Uterus (tissue), 4 donors: Measurements from ENCODE around the gene ICAM3. TPM values are rescaled to one million over a fixed set of nuclear protein-coding genes. Genes with fewer than 3 reads are reported as not detected.

Source experiments
- DNase-seq, 2 donors: peaks; one replicate each; pipeline ENCODE4 v3.0.0-alpha.2; 2019 to 2020
- H3K27ac ChIP-seq, 2 donors: fragments of 200-600 bp; sonication (generic); 1 replicate in 1 of 2; 2 replicates in 1 of 2; pipeline ENCODE4 v1.5.1; 2016 to 2018
- H3K27me3 ChIP-seq, 2 donors: fragments of 200-600 bp; sonication (generic); one replicate each; pipeline ENCODE4 v1.5.1; 2018 to 2019; ENCODE audit warnings: control low read depth in 1 of 2
- H3K36me3 ChIP-seq, 2 donors: fragments of 200-600 bp; sonication (generic); one replicate each; pipeline ENCODE4 v1.5.1; 2019; ENCODE audit warnings: control low read depth in 1 of 2
- H3K4me1 ChIP-seq, 2 donors: fragments of 200-600 bp; sonication (generic); one replicate each; pipeline ENCODE4 v1.5.1; 2018 to 2019; ENCODE audit warnings: control low read depth in 1 of 2
- H3K4me3 ChIP-seq, 2 donors: fragments of 200-600 bp; sonication (generic); 1 replicate in 1 of 2; 2 replicates in 1 of 2; pipeline ENCODE4 v1.5.1; 2018 to 2019; ENCODE audit warnings: mild to moderate bottlenecking in 1 of 2
- H3K9me3 ChIP-seq, 2 donors: fragments of 200-600 bp; sonication (generic); one replicate each; pipeline ENCODE4 v1.5.1; 2019; ENCODE audit warnings: control low read depth in 1 of 2
- POLR2A ChIP-seq, 2 donors: fragments of 450-650 bp; IDR thresholded peaks; one replicate each; pipeline ENCODE4 v1.6.1; 2016; ENCODE audit warnings: antibody characterized with exemption in 2 of 2, mild to moderate bottlenecking in 1 of 2, moderate library complexity in 1 of 2
- intact Hi-C: fragments of 100-400 bp; cut with DNase I; formaldehyde crosslinking; loops from one replicate; pipeline ENCODE4 v1.15.1; 2023; ENCODE audit warnings: low total_unique reads
- total RNA-seq, 4 donors: library from RNA; depleted of rRNA in 3 of 4; stranded (reverse); fragments of >200 nt in 3 of 4; gene quantifications; one replicate each; pipeline versions ENCODE4 v1.1.0 to v1.2.4, GENCODE V29; 2014 to 2023
- TF ChIP-seq, protein P1 (sequence below), 4 experiments: fragments of 200-600 bp in 2 of 4; fragments of 450-650 bp in 2 of 4; sonication (generic) in 2 of 4; IDR thresholded peaks; one replicate each; pipeline ENCODE4 v1.5.1; 2016 to 2019; ENCODE audit warnings: antibody characterized with exemption in 4 of 4, mild to moderate bottlenecking in 2 of 4, moderate library complexity in 1 of 4
- donor health status: DM: yes; HTN: yes; CAD: no.

Gene ICAM3
- total RNA-seq, 4 donors from 2014 or later, result 3.0 to 65.3 (median 6.2) TPM

DNA sequence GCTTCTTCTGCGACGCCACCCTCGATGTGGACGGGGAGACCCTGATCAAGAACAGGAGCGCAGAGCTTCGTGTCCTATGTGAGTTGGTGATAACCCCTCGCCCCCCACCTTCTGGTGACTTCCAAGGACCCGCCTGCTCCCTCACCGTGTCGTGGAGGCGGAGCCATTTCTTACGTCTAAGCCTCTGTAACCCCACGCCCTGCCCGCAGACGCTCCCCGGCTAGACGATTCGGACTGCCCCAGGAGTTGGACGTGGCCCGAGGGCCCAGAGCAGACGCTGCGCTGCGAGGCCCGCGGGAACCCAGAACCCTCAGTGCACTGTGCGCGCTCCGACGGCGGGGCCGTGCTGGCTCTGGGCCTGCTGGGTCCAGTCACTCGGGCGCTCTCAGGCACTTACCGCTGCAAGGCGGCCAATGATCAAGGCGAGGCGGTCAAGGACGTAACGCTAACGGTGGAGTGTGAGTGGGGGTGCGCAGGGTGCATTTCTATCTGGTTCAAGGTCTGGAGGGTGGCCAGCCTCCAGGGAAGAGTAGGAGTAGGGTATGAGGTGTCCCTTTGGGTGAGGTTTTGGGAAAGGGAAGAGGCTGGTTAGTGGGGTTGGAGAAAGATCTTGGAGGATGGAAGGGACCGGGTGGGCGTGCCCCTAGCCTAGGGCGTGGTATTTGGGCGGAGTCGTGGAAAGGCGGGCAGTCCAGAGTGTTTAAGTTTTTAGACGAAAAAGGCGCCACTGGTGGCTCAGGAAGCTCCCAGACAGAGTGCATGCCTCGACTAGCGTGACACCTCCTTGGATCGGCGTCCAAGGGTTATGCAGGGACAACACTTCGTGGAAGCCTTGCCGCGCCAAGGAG lies 46.4 kb downstream of the ICAM3 start:
- Histone ChIP-seq H3K36me3 (no peaks in the 10 kb centered on the region), H3K9me3 (no peaks in the 10 kb centered on the region), H3K27ac (no peak overlapping the region), H3K4me1 (peaks cover 0 to 36% of the 10 kb centered on the region in 2 donors), H3K27me3 (peaks cover 43 to 65% of the 10 kb centered on the region in 2 donors), H3K4me3 (no peak overlapping the region)
- DNase-seq, result no peak
- intact Hi-C loops, result no loop called here
- TF ChIP-seq, protein P1, sequence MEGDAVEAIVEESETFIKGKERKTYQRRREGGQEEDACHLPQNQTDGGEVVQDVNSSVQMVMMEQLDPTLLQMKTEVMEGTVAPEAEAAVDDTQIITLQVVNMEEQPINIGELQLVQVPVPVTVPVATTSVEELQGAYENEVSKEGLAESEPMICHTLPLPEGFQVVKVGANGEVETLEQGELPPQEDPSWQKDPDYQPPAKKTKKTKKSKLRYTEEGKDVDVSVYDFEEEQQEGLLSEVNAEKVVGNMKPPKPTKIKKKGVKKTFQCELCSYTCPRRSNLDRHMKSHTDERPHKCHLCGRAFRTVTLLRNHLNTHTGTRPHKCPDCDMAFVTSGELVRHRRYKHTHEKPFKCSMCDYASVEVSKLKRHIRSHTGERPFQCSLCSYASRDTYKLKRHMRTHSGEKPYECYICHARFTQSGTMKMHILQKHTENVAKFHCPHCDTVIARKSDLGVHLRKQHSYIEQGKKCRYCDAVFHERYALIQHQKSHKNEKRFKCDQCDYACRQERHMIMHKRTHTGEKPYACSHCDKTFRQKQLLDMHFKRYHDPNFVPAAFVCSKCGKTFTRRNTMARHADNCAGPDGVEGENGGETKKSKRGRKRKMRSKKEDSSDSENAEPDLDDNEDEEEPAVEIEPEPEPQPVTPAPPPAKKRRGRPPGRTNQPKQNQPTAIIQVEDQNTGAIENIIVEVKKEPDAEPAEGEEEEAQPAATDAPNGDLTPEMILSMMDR (IDR thresholded peaks at IDR 0.05), result no peak
- no peak for TF ChIP-seq POLR2A (IDR thresholded peaks at IDR 0.05)

DNA sequence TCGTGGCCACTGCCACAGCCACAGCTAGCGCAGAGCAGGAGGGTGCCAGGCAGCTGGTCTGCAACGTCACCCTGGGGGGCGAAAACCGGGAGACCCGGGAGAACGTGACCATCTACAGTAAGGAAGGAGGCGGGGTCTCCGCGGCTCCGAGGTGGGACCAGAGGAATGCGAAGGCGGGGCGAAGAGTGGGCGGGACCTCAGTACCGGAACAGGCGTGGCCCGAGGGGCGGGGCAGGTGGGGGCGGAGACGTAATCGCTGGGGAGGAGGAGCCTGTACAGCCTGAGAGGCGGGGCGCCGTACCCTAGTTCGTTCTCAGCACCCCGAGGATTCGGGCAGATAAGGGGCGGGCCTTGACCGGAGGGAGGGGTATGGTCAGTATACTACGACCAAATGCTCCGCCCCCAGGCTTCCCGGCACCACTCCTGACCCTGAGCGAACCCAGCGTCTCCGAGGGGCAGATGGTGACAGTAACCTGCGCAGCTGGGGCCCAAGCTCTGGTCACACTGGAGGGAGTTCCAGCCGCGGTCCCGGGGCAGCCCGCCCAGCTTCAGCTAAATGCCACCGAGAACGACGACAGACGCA lies 47.1 kb downstream of the ICAM3 start:
- peaks cover 0 to 36% of the 10 kb centered on the region in 2 donors for H3K4me1 ChIP-seq
- TF ChIP-seq, protein P1 (IDR thresholded peaks at IDR 0.05), result no peak
- TF ChIP-seq POLR2A (IDR thresholded peaks at IDR 0.05), result no peak
- H3K27me3 ChIP-seq, result peaks cover 46 to 71% of the 10 kb centered on the region in 2 donors

DNA sequence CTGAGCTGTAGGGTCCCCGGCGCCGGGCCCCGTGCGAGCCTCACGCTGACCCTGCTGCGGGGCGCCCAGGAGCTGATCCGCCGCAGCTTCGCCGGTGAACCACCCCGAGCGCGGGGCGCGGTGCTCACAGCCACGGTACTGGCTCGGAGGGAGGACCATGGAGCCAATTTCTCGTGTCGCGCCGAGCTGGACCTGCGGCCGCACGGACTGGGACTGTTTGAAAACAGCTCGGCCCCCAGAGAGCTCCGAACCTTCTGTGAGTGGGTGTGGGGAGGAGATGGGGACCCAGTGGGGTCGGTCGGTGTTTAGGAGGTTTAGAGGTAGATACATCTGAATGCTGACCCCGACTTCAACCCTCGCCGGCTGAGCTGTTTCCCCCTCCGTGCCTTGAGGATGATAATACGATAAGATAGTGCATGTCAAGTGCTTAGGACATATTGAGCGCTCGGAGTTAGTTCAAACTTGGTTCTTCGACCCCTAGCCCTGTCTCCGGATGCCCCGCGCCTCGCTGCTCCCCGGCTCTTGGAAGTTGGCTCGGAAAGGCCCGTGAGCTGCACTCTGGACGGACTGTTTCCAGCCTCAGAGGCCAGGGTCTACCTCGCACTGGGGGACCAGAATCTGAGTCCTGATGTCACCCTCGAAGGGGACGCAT lies 47.7 kb downstream of the ICAM3 start:
- Histone ChIP-seq H3K4me3 (peak overlapping the region; percentile 8 to 13), H3K4me1 (peaks cover 0 to 36% of the 10 kb centered on the region in 2 donors), H3K27me3 (peaks cover 46 to 71% of the 10 kb centered on the region in 2 donors), H3K27ac (no peak overlapping the region), H3K36me3 (no peaks in the 10 kb centered on the region), H3K9me3 (no peaks in the 10 kb centered on the region)
- TF ChIP-seq, protein P1 (IDR thresholded peaks at IDR 0.05), result no peak
- TF ChIP-seq POLR2A (IDR thresholded peaks at IDR 0.05), result no peak
- intact Hi-C loops, result no loop called here
- DNase-seq, result no peak

More for the DNA sequence above, 47.1 kb downstream of the ICAM3 start:
- no peak overlapping the region for H3K4me3 ChIP-seq
- intact Hi-C loops, result no loop called here
- peak; percentile 53 to 54 for DNase-seq
- no peaks in the 10 kb centered on the region for H3K9me3 ChIP-seq
- no peak overlapping the region for H3K27ac ChIP-seq
- H3K36me3 ChIP-seq, result no peaks in the 10 kb centered on the region

DNA sequence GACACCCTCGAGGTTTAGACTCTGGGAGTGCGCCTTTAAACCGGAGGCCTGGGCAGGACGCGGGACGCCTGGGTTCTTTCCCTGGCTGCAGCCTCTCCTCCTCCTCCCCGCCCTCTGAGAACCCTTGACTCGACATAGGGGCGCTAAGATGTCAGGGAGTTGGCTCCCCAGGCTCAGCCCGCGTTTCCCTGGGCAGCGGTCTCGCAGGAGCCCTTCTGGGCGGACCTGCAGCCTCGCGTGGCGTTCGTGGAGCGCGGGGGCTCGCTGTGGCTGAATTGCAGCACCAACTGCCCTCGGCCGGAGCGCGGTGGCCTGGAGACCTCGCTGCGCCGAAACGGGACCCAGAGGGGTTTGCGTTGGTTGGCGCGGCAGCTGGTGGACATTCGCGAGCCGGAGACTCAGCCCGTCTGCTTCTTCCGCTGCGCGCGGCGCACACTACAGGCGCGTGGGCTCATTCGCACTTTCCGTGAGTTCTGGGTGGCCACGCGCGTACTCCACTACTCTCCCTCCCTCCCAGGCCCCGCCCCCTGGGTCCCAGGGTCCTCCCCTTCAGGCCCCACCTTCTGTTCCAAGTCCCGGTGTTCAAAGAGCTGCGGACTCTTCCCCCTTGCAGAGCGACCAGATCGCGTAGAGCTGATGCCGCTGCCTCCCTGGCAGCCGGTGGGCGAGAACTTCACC lies 48.4 kb downstream of the ICAM3 start:
- Histone ChIP-seq H3K27ac (no peak overlapping the region), H3K9me3 (no peaks in the 10 kb centered on the region), H3K36me3 (no peaks in the 10 kb centered on the region), H3K27me3 (peaks cover 46 to 71% of the 10 kb centered on the region in 2 donors), H3K4me1 (peaks cover 0 to 32% of the 10 kb centered on the region in 2 donors), H3K4me3 (peak overlapping the region; percentile 8 to 13)
- peak in 1 of 2 donors; percentile 36 for DNase-seq
- TF ChIP-seq, protein P1 (IDR thresholded peaks at IDR 0.05), result no peak
- TF ChIP-seq POLR2A (IDR thresholded peaks at IDR 0.05), result no peak
- intact Hi-C loops, result no loop called here
